GM19452 (cell line): Measurements from ENCODE around the gene WWOX.
"Not testable (repeated sequence)": the region's sequence is repeated elsewhere in the genome, so short reads cannot be mapped to it uniquely, and the experiment has no call there.

Experiments used
- ATAC-seq: cut with Tn5 transposase; IDR thresholded peaks from one replicate; pipeline ENCODE4 v1.9.1; 2021; ENCODE audit not compliant: unreplicated experiment

Gene WWOX

DNA sequence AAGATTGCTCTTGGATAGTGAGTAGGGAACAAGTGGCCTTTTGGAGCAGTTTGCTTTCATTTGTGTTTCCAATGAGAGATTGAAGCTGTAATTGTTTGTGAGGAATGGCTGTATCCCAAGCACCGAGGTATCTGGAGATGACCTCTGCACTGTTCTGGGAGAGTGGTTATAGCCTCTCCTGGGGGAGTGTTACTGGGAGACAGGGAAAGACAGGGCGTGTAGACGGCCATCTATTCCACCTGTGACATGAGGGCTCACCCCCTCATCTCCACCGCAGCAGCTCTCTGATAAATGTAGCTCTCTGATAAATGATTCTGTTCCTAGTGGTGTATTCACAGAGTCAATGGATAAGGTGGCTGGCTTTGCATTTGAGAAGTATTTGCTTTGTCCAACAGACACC is 1107.4 kb downstream of the WWOX start:
- ATAC-seq, result no peak

DNA sequence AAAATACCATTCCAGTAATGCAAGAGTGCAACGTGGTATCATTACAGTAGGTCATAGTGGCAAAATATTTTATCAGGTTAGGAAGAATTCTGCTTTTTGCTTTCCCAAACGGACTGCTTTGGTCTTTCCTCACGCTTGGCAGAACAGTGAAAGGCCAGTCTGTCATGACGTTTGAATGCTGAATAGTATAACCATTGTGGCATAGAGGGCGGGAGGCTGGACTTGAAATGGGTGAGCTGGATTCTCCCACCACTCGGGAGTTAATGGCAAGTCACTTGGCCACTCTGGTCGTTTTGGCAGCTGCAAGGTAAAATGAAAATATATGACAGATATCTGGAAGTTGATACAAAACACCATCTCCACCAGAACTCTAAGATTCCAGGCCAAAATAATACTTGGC is 1109.9 kb downstream of the WWOX start:
- ATAC-seq, result no peak

DNA sequence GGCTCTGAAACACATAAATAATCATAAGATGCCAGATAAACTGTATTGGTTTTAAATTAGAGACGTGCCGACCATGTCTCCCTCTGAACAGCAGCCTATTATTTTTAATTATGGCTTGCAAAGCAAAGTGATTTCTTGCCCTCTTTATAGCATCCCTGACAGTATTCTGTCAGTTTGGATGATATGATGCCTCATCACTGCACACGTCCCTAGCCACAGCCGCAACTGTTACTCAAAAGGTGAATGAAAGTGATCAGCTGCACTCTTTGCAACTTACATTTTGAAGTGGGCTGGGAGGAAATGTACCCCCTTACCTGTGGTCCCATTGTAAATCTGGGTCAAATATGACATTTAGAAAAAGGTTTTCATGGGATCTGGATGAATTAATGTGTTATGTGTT is 1111.2 kb downstream of the WWOX start:
- no peak for ATAC-seq

DNA sequence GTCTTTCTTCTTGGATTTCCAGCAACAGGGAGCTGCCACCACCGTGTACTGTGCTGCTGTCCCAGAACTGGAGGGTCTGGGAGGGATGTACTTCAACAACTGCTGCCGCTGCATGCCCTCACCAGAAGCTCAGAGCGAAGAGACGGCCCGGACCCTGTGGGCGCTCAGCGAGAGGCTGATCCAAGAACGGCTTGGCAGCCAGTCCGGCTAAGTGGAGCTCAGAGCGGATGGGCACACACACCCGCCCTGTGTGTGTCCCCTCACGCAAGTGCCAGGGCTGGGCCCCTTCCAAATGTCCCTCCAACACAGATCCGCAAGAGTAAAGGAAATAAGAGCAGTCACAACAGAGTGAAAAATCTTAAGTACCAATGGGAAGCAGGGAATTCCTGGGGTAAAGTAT is 1112.1 kb downstream of the WWOX start:
- ATAC-seq, result no peak

DNA sequence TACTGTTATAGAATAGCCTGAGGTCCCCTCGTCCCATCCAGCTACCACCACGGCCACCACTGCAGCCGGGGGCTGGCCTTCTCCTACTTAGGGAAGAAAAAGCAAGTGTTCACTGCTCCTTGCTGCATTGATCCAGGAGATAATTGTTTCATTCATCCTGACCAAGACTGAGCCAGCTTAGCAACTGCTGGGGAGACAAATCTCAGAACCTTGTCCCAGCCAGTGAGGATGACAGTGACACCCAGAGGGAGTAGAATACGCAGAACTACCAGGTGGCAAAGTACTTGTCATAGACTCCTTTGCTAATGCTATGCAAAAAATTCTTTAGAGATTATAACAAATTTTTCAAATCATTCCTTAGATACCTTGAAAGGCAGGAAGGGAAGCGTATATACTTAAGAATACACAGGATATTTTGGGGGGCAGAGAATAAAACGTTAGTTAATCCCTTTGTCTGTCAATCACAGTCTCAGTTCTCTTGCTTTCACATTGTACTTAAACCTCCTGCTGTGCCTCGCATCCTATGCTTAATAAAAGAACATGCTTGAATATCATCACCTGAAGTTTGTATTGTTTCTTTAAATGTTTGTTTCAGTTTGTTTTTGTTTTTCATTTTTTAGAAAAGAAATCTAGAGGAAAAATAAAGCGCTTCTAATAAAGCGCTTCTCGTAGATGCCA is 1112.8 kb downstream of the WWOX start:
- ATAC-seq, result no peak

DNA sequence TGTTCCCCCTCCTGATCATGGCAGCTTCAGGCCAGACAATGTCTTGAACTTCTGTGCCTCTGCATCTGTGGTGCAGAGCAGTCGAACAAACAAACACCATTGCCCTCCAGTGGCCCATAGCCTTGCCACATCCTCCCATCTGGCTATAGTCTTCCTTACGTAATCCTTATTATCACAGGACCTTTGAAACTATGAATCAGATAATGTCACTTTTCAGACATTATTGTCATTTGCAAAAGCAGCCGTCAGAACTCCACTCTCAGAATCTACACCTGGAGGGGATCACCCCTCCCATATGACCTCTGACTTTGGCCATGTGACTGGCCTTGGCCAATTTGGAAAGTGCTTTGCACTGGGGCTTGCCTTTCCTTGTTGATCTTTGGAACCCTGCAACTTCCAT is 1113.8 kb downstream of the WWOX start:
- ATAC-seq, result no peak

DNA sequence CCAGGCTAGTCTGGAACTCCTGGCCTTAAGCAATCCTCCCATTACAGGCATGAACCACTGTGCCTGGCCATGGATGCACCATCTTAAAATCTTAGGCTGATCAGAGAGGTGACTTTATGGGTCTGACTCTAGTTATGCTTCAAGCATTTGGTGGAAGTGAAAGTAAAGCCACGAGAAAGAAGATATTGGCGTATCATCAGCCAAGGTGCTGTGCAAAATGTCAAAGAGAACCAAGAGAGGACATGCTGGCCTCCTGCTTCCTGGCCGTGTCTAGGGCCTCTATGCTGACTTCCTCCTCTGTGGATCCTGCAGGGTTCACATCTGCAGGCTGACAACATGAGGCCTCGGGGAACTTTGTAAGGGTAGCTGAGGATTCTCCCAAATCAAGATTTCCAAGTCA is 1115.8 kb downstream of the WWOX start:
- no peak for ATAC-seq

DNA sequence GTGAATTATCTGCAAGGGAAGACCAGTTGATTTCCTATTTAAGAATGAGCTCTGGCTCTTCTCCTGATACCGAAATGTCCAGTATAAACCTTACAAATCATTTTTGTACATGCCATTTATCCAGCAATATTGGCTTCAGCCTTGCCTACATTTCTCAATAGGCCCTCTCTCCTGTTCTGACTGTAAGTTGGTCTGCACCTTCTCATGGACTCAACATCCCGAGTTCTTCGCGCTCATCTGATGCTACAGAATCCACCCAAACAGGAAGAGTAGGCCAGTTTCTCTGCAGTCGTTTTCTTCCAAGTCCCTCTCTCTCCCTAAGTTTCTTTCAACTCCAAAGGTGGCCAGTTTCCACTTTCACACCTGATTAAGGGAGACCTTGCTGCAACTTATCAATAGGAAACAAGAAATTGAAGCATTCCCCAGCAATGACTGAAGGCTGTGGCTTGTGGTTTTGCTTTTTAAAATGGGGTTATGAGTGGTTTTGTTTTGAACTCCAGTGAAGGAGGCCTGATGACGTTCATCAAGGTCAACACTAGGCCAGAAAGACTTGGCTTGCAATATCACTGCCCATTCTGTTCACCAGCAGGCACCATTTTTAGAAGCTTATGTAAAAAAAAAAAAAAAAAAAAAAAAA is 1118.0 kb downstream of the WWOX start:
- no peak for ATAC-seq

DNA sequence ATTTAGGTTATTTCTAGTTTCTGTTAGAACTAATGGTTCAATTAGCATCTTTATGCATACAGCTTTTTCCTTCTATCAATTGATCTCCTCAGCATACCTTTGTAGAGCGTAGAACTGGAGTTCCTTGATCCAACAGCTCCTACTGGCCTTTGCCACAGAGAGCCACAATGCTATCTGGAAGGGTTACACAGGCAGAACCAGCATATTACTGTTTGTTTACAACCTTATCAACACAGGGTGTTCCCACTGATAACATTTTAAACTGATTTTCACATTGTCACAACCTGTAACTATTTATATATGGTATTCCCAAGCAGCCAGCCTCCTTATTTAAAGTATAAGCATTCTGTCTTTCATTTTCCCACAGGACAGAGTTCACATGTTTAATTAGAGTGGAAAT is 1118.9 kb downstream of the WWOX start:
- ATAC-seq, result no peak

DNA sequence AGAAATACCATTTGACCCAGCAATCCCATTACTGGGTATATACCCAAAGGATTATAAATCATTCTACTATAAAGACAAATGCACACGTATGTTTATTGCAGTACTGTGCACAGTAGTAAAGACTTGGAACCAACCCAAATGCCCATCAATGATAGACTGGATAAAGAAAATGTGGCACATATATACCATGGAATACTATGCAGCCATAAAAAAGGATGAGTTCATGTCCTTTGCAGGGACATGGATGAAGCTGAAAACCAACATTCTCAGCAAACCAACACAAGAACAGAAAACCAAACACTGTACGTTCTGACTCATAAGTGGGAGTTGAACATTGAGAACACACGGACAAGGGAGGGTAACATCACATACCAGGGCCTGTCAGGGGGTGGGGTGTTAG is 1126.5 kb downstream of the WWOX start:
- ATAC-seq, result not testable (repeated sequence)

DNA sequence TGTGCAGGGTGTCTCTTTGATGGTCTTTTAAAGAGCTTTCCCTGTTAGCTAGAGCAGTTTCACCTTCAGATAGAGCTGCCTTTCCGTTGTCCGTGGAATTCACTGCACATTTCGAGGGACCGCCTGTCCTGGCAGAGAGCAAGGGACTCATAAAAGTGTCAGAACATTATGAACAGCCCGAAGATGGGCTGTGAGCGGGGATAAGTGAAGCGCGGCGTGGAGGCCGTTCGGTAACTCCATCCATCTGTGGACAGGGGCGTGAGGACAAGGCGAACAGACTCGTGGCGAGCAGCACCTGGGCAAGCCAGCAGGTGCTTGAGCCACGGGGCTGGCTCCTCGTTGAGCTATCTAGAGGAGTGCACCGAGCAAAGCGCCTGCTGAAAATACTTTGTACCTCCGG is 1129.9 kb downstream of the WWOX start:
- no peak for ATAC-seq

DNA sequence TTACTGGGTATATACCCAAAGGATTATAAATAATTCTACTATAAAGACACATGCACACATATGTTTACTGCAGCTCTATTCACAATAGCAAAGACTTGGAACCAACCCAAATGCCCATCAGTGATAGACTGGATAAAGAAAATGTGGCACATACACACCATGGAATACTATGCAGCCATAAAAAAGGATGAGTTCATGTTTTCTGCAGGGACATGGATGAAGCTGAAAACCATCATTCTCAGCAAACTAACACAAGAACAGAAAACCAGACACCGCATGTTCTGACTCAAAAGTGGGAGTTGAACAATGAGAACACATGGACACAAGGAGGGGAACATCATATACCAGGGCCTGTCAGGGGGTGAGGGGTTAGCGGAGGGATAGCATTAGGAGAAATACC is 1146.2 kb downstream of the WWOX start:
- not testable (repeated sequence) for ATAC-seq

DNA sequence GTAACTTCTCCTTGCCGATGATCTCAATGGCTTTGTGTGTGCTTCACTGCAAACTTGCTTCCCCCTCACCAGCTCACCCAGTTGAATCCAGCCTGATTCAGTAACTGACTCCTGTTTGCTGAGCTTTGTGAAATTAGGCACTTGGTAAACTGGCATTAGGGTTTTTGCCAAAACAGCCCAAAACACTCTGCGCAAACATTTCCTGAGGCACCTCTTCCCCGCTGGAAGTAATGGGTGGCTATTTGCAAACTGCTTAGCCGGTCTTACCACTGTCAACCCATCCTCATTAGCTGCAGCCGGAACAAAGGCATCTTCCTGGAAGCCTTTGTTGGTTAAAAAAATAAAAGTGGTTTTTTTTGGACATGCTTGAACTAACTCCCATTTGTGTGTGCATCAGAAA is 1147.9 kb downstream of the WWOX start:
- ATAC-seq, result no peak

DNA sequence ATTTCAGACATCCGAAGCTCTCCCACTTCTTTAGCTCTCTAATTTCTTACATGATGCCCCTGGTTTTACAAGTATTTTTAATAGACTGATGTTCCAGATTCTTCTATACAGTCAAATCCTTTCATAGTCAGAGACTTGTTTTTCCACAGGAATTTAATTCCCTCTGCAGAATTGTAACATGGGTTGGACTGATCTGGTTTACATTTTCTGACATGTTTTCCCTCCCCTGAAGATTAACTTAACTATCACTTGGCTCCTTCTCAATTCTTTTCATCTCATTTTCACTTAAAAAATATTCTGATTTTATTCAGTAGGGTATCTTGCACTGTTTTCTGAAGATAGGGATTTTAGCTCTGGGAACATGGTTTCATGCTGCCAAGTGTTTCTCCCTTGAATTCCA is 1148.9 kb downstream of the WWOX start:
- no peak for ATAC-seq

DNA sequence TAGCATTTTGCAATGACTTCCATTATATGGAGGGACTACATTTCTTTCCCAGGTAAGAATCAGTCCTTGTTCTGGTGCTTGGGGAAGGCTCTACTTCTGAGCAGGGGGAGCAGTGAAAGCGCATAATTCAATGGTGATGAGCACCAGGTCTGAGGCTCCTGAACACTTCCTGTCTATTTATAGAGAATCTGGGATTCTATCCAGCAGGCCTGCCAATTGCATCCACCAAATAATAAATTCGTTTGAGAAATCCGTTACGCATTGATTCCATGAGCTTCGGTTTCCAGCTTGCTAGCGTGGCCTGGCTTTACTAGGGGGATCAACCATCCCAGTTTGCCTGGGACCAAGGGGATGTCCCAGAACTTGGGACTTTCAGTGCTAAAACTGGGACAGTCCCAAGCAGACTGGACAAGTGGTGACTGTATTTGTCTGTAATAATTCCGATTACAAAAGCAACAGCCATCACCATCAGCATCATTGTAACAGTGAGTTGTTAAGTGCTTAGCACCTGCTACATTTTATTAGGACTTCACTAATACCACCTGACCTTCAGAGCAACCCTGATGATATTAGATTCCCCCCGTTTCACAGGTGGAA is 1151.1 kb downstream of the WWOX start:
- no peak for ATAC-seq

DNA sequence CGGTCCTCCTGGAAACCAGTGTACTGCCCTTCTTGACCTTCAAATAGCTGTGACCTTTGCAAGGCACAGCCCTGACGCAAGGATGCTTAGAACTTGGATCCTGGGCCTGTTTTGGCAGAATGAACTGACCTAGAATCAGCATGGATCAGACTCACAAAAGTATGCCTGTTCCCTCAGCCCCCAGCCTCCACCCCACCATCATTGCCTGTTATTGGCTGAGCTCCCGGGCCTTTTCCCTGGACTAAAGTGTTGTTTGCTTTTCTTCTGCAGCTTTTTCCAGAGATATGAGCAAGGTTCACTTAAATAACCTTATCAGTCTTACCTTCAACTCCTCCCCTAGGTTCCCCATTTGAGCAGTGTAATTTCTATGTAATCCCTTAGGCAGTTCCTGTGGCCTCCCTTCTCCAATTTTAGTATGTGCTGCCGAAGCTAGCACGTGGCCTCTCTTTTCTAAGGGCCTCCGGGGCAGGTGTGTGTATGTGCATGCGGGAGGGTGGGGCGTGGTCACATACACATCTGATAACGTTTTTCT is 1153.7 kb downstream of the WWOX start:
- ATAC-seq, result no peak

DNA sequence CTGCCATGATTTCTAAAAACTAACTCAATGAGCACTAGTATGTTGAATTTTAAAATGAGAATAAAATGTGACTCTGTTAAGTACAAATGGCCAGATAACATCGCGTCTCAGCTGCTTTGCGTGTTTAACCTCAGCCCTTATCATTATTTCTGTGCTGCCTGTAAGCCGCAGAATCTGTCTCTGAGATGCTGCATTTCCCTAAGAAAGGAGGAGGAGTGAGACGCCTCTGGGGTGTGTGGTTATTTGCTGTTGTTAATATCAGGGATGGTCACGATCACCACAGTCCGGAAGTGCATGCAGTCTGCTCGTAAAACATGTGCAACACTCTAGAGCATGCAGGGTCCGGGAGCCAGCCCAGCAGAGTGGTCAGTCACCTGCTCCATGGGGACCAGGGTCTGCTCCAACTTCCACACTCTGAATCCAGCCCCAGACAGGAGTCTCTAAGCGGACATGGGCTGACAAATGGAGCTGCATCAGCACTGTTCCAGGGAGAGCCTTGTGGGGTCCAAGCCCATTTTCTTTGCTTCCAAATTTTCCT is 1158.6 kb downstream of the WWOX start:
- ATAC-seq, result no peak

DNA sequence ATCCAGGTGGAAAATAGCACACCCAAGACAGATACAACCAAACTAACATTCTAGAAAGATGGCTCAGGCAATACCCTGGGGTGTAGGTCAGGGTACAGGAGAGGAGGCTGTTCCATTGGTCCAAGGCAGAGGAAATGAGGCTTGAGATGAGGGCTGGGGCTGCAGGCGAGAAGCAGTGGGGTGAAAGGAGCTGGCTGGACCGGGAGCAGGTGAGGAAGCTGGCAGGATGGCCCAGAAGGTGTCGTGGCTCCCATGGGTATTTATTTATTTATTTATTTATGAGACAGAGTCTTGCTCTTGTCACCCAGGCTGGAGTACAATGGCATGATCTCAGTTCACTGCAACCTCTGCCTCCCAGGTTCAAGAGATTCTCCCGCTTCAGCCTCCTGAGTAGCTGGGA is 1161.4 kb downstream of the WWOX start:
- not testable (repeated sequence) for ATAC-seq

DNA sequence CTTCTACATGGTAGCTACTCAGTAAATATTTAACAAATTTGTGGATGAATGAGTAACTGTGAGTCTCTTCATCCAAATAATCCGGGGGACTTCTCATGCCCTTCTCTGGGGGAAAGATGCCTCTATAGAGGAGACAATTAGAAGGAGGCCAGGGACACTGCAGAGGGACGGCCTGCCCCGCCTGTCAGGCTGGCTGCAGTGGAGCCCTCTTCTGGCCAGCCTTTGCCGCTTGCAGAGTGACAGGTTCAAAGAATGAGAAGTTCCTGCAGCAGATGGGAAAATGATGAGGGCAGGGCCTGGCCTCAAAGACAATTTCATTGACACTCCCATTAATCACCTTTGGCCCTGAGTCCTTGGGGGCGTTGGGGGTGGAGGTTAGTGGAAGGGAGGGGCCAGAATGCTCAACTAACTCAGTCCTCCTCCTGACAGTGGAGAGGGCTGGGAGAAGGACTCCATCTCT is 1162.1 kb downstream of the WWOX start:
- ATAC-seq, result no peak

DNA sequence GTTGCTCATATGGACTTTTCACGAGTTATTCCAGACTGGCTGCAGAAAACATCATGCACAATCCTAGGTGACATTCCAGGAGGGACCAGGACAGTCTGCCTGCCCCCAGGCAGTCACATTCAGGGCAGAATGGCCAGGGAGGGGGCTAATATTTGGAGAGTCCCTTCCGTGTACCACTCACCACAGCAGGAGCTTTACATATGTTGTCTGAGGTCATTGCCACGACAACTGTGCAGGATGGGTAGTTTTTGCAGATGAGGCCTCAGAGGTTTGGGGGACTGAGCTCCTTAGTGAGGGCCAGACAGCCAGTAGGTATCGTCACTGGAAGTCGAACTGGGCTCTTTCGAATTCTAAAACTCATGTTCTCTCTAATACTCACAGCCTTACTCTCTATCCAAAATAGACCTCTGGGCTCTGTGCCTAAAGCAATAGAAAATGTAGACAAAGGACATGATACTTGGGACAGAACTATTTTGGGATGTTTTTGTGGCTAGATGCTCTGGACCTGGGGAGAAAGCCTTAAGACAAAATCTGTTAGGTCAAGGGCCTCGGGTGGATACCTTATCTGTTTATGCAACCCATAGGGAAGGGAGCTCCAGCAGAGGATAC is 1162.6 kb downstream of the WWOX start:
- no peak for ATAC-seq
